Kidney epithelial cell (primary cell): ENCODE measurements around the gene PRR22. TPM values are rescaled to one million over a fixed set of nuclear protein-coding genes. Genes with fewer than 3 reads are reported as not detected.
"Not testable (repeated sequence)": the region's sequence is repeated elsewhere in the genome, so short reads cannot be mapped to it uniquely, and the experiment has no call there.

Source experiments
- DNase-seq: peaks from one replicate; pipeline ENCODE4 v3.0.0-alpha.2; 2010; ENCODE audit warnings: low read depth
- H3K27me3 ChIP-seq: 2 replicates; pipeline ENCODE4 v1.6.0; 2011; ENCODE audit warnings: low read length; ENCODE audit not compliant: control insufficient read depth, insufficient read depth
- H3K36me3 ChIP-seq: 2 replicates; pipeline ENCODE4 v1.5.1; 2011; ENCODE audit warnings: low read length; ENCODE audit not compliant: control insufficient read depth, insufficient read depth
- H3K4me3 ChIP-seq: 2 replicates; pipeline ENCODE4 v1.5.1; 2011; ENCODE audit warnings: low read depth, mild to moderate bottlenecking, control low read depth, low read length
- CTCF ChIP-seq: IDR thresholded peaks from 2 replicates; pipeline ENCODE4 v1.5.1; 2011; ENCODE audit warnings: mild to moderate bottlenecking, moderate library complexity, low read length, control low read depth, inconsistent platforms; ENCODE audit not compliant: insufficient read depth, poor library complexity, severe bottlenecking
- total RNA-seq: library from RNA; depleted of rRNA; stranded (reverse); fragments of >200 nt; gene quantifications from 2 replicates; pipeline ENCODE4 v1.2.3, GENCODE V29; 2015

PRR22 gene
- total RNA-seq, 1 donor from 2014 or later, result 2.2 TPM

GRCh38 chr19:5742051-5742450, 42.5 kb downstream of the PRR22 start:
- no peak for DNase-seq
- Histone ChIP-seq H3K27me3 (no peaks in the 10 kb centered on the region), H3K36me3 (no peaks in the 10 kb centered on the region), H3K4me3 (no peak overlapping the region)
- no peak for TF ChIP-seq CTCF

DNA sequence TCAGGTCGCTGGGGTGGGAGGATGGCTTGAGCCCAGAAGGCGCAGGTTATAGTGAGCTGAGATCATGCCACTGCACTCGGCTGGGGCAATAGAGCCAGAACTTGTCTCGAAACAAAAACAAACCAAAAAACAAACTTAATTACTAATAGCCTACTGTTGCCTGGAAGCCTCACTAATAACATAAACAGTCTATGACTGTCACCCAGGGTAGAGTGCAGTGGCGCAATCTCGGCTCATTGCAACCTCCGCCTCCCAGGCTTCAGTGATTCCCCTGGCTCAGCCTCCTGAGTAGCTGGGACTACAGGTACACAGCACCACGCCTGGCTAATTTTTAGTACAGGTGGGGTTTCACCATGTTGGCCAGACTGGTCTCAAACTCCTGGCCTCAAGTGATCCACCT, 46.1 kb downstream of the PRR22 start:
- Histone ChIP-seq H3K4me3 (no peak overlapping the region), H3K36me3 (no peaks in the 10 kb centered on the region), H3K27me3 (no peaks in the 10 kb centered on the region)
- DNase-seq, result no peak
- no peak for TF ChIP-seq CTCF

DNA sequence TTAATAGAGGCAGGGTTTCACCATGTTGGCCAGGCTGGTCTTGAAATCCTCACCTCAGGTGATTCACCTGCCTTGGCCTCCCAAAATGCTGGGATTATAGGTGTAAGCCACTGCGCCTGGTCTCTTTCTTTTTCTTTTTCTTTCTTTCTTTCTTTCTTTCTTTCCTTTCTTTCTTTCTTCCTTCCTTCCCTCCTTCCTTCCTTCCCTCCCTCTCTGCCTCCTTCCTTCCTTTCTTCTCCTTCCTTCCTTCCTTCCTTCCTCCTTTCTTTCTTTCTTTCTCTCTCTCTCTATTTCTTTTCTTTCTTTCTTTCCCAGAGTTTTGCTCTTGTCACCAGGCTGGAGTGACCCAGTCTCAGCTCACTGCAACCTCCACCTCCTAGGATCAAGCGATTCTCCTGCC, 51.4 kb downstream of the PRR22 start:
- DNase-seq, H3K4me3 ChIP-seq, H3K27me3 ChIP-seq, H3K36me3 ChIP-seq: not testable (repeated sequence)

Other genes with a start within 250 kb of the PRR22 start
- 1.0 and 1.4 TPM in 2 replicates for gene TINCR, start 216.8 kb downstream of the PRR22 start, total RNA-seq
- gene SAFB2, start 162.0 kb downstream of the PRR22 start, total RNA-seq, result 23.8 and 29.0 TPM in 2 replicates
- gene SAFB, start 161.7 kb downstream of the PRR22 start, total RNA-seq, result 40.3 and 45.7 TPM in 2 replicates
- gene MICOS13, start 104.2 kb downstream of the PRR22 start, total RNA-seq, result 47.0 and 55.4 TPM in 2 replicates
- gene HSD11B1L, start 103.7 kb downstream of the PRR22 start, total RNA-seq, result 7.4 and 11.4 TPM in 2 replicates
- gene RPL36, start 94.5 kb downstream of the PRR22 start, total RNA-seq, result 1,562 and 1,717 TPM in 2 replicates
- 151 and 173 TPM in 2 replicates for gene LONP1, start 64.6 kb downstream of the PRR22 start, total RNA-seq
- gene CATSPERD, start 64.1 kb downstream of the PRR22 start, total RNA-seq, result not detected in 2 replicates
- gene DUS3L, start 6.4 kb upstream of the PRR22 start, total RNA-seq, result 43.4 and 53.0 TPM in 2 replicates
- gene NRTN, start 20.3 kb upstream of the PRR22 start, total RNA-seq, result 0.14 and 1.0 TPM in 2 replicates
- gene FUT6, start 55.0 kb upstream of the PRR22 start, total RNA-seq, result 0.82 and 0.84 TPM in 2 replicates
- gene FUT3, start 66.7 kb upstream of the PRR22 start, total RNA-seq, result 8.8 and 9.1 TPM in 2 replicates
- not detected in 2 replicates for gene FUT5, start 85.8 kb upstream of the PRR22 start, total RNA-seq
- 203 and 311 TPM in 2 replicates for gene NDUFA11, start 119.0 kb upstream of the PRR22 start, total RNA-seq
- gene VMAC, start 120.1 kb upstream of the PRR22 start, total RNA-seq, result 4.3 and 5.5 TPM in 2 replicates
- gene CAPS, start 129.5 kb upstream of the PRR22 start, total RNA-seq, result 2.3 and 3.4 TPM in 2 replicates
- 70.0 and 76.1 TPM in 2 replicates for gene RANBP3, start 193.4 kb upstream of the PRR22 start, total RNA-seq